K562 (cell line): ENCODE data around the gene HSPB1. TPM values are rescaled to one million over a fixed set of nuclear protein-coding genes. Genes with fewer than 3 reads are reported as not detected.

ENCODE experiments used
- ASH1L ChIP-seq: fragments of 450-650 bp; IDR thresholded peaks from 2 replicates; pipeline ENCODE4 v1.6.1; 2018; ENCODE audit warnings: borderline replicate concordance, mild to moderate bottlenecking, low read depth; ENCODE audit not compliant: partially characterized antibody
- ATF4 ChIP-seq: fragments of 450-650 bp; formaldehyde crosslinking; IDR thresholded peaks from 2 replicates; pipeline ENCODE4 v1.4.0; 2022; ENCODE audit warnings: mild to moderate bottlenecking, moderate library complexity
- CC2D1A ChIP-seq: fragments of 450-650 bp; IDR thresholded peaks from 2 replicates; pipeline ENCODE4 v1.6.1; 2017; ENCODE audit warnings: mild to moderate bottlenecking
- CSDE1 ChIP-seq, 2 experiments: fragments of 450-650 bp; IDR thresholded peaks; 2 replicates each; pipeline ENCODE4 v1.6.1; 2016; ENCODE audit warnings: mild to moderate bottlenecking in 1 of 2
- CXXC5 ChIP-seq: fragments of 250-450 bp; sonication (Bioruptor Pico); IDR thresholded peaks from 2 replicates; pipeline ENCODE4 v1.8.0; 2022; ENCODE audit warnings: inconsistent platforms, mild to moderate bottlenecking, moderate library complexity
- ETV6 ChIP-seq, 3 experiments: fragments of 150-350 bp in 1 of 3; sonication (generic) in 1 of 3; formaldehyde crosslinking in 1 of 3; IDR thresholded peaks; 2 replicates each; pipeline versions ENCODE4 v1.6.1 to v1.8.0; 2014 to 2022; ENCODE audit warnings: borderline replicate concordance in 2 of 3, low read depth in 2 of 3, antibody characterized with exemption in 1 of 3, low read length in 1 of 3, mild to moderate bottlenecking in 1 of 3, missing genetic modification reagents in 1 of 3
- FOXO4 ChIP-seq: fragments of 450-650 bp; formaldehyde crosslinking; IDR thresholded peaks from 2 replicates; pipeline ENCODE4 v1.4.0; 2020; ENCODE audit warnings: mild to moderate bottlenecking, moderate library complexity
- MCM7 ChIP-seq, 2 experiments: fragments of 450-650 bp; IDR thresholded peaks; 2 replicates each; pipeline ENCODE4 v1.6.1; 2016 to 2018
- MXD1 ChIP-seq: fragments of 250-450 bp; sonication (Bioruptor Pico); IDR thresholded peaks from 2 replicates; pipeline ENCODE4 v1.8.0; 2021; ENCODE audit warnings: borderline replicate concordance, mild to moderate bottlenecking, moderate library complexity; ENCODE audit not compliant: poor library complexity, severe bottlenecking
- MYC ChIP-seq, 2 experiments: fragments of 250-450 bp in 1 of 2; sonication (Bioruptor Pico) in 1 of 2; IDR thresholded peaks; 2 replicates each; pipeline versions ENCODE4 v1.5.1 to v1.6.1; 2012 to 2021; ENCODE audit warnings: low read depth in 2 of 2, borderline replicate concordance in 1 of 2, improper control_type of control experiment in 1 of 2, low read length in 1 of 2, mild to moderate bottlenecking in 1 of 2, moderate library complexity in 1 of 2
- NR3C1 ChIP-seq: sonication (generic); formaldehyde crosslinking; IDR thresholded peaks from 2 replicates; pipeline ENCODE4 v1.8.1; 2022; ENCODE audit warnings: missing genetic modification reagents
- PTRF ChIP-seq: fragments of 450-650 bp; IDR thresholded peaks from 2 replicates; pipeline ENCODE4 v1.6.1; 2016; ENCODE audit warnings: mild to moderate bottlenecking, missing genetic modification characterization, missing compliant biosample characterization
- RNF219 ChIP-seq: fragments of 250-450 bp; sonication (Bioruptor Pico); IDR thresholded peaks from 2 replicates; pipeline ENCODE4 v1.5.0; 2022; ENCODE audit warnings: mild to moderate bottlenecking
- SNRNP70 ChIP-seq: fragments of 200-400 bp; formaldehyde crosslinking; optimal IDR thresholded peaks from 2 replicates; pipeline ENCODE3; 2017; ENCODE audit warnings: low read depth, low read length
- SRSF3 ChIP-seq: fragments of 200-400 bp; formaldehyde crosslinking; IDR thresholded peaks from 2 replicates; pipeline ENCODE4 v1.6.1; 2016; ENCODE audit warnings: mild to moderate bottlenecking, low read length, moderate library complexity; ENCODE audit not compliant: insufficient read depth
- XRCC4 ChIP-seq: IDR thresholded peaks from one replicate; pipeline ENCODE4 v1.6.1; 2011; ENCODE audit not compliant: insufficient read depth, insufficient read length; ENCODE audit errors: extremely low read depth
- ZNF316 ChIP-seq: fragments of 450-650 bp; IDR thresholded peaks from 2 replicates; pipeline ENCODE4 v1.6.1; 2016
- ZNF408 ChIP-seq: fragments of 250-450 bp; sonication (Bioruptor Pico); IDR thresholded peaks from 2 replicates; pipeline ENCODE4 v1.4.0; 2020; ENCODE audit warnings: low read depth, mild to moderate bottlenecking, moderate library complexity
- ZNF507 ChIP-seq: conservative IDR thresholded peaks from 2 replicates; pipeline ENCODE4 v1.6.1; 2017; ENCODE audit warnings: missing genetic modification characterization, missing compliant biosample characterization
- ZNF511 ChIP-seq: sonication (generic); formaldehyde crosslinking; IDR thresholded peaks from 2 replicates; pipeline ENCODE4 v1.8.0; 2022; ENCODE audit warnings: mild to moderate bottlenecking, missing genetic modification reagents
- ZNF764 ChIP-seq: fragments of 250-450 bp; sonication (Bioruptor Pico); IDR thresholded peaks from 2 replicates; pipeline ENCODE4 v1.4.0; 2020; ENCODE audit warnings: low read depth, mild to moderate bottlenecking, moderate library complexity
- polyA plus RNA-seq, 8 experiments: library from polyadenylated mRNA; depleted of rRNA in 4 of 8; stranded (reverse) in 5 of 8; unstranded in 3 of 8; fragments of >200 nt; fragmentation: Nextera tagmentation in 2 of 8; fragmentation: Illumina TruSeq in 1 of 8; extraction: Ambion mirVana in 2 of 8; extraction: Trizol in 1 of 8; gene quantifications; 2 replicates each; pipeline versions ENCODE4 v1.2.1 to v1.2.3, GENCODE V29; 2011 to 2014; ENCODE audit warnings: inconsistent platforms in 1 of 8, missing spikeins in 1 of 8
- total RNA-seq, 7 experiments: library from RNA; depleted of rRNA in 6 of 7; stranded (reverse); fragments of >200 nt in 6 of 7; fragmentation: Illumina TruSeq in 2 of 7; extraction: Trizol in 2 of 7; gene quantifications; 2 replicates each; pipeline versions ENCODE4 v1.2.1 to v1.2.3, GENCODE V29; 2011 to 2021; ENCODE audit warnings: low replicate concordance in 1 of 7

Gene HSPB1
- total and polyA plus RNA-seq, 9 of the 15 experiments (the other 6 are each of a cell fraction or from before 2014, with no cell fraction given) = 27.1 to 522 (median 138) TPM

GRCh38 chr7:76303202-76304147 is 1.0 kb downstream of the HSPB1 start (continued):
- TF ChIP-seq RNF219 (CRISPR knock-in tag) (no peak), ETV6 (IDR thresholded peaks at IDR 0.05; ENCODE audit: borderline replicate concordance in 1 of 2, low read depth in 2 of 2, low read length in 1 of 2) (peak in 1 of 2 experiments; percentile 57; a peak in 1 of 4 replicates), ETV6 (CRISPR knock-in tag; IDR thresholded peaks at IDR 0.05; ENCODE audit: borderline replicate concordance) (no peak), ZNF511 (CRISPR knock-in tag) (peak; percentile 61; the same call in 1 of the 2 replicates), CC2D1A (no peak), CSDE1 (IDR thresholded peaks at IDR 0.05) (no peak), MCM7 (IDR thresholded peaks at IDR 0.05) (no peak), SNRNP70 (no peak), XRCC4 (no peak), ASH1L (no peak), ZNF408 (no peak), PTRF (tag) (no peak), NR3C1 (no peak), SRSF3 (no peak), ZNF507 (tag) (no peak), ATF4 (CRISPR knock-in tag) (no peak), ZNF764 (CRISPR knock-in tag) (0 out of 2 replicates have a peak, but pooled peaks have one; percentile 57), MXD1 (CRISPR knock-in tag) (no peak), ZNF316 (no peak), CXXC5 (CRISPR knock-in tag) (peak; percentile 66), MYC (IDR thresholded peaks at IDR 0.05; ENCODE audit: low read depth, low read length) (peak; percentile 93), MYC (CRISPR knock-in tag; IDR thresholded peaks at IDR 0.05; ENCODE audit: borderline replicate concordance, low read depth) (no peak), FOXO4 (CRISPR knock-in tag) (no peak)
